Activated CD4-positive, CD25-positive, alpha-beta regulatory T cell (primary cell): ENCODE data around the gene PAK1.
"Not testable (repeated sequence)": the region's sequence is repeated elsewhere in the genome, so short reads cannot be mapped to it uniquely, and the experiment has no call there.

Experiments used
- DNase-seq, 4 experiments: peaks; one replicate each; lab custom pipeline; 2025; lab: John Stamatoyannopoulos, UW

PAK1 gene

DNA sequence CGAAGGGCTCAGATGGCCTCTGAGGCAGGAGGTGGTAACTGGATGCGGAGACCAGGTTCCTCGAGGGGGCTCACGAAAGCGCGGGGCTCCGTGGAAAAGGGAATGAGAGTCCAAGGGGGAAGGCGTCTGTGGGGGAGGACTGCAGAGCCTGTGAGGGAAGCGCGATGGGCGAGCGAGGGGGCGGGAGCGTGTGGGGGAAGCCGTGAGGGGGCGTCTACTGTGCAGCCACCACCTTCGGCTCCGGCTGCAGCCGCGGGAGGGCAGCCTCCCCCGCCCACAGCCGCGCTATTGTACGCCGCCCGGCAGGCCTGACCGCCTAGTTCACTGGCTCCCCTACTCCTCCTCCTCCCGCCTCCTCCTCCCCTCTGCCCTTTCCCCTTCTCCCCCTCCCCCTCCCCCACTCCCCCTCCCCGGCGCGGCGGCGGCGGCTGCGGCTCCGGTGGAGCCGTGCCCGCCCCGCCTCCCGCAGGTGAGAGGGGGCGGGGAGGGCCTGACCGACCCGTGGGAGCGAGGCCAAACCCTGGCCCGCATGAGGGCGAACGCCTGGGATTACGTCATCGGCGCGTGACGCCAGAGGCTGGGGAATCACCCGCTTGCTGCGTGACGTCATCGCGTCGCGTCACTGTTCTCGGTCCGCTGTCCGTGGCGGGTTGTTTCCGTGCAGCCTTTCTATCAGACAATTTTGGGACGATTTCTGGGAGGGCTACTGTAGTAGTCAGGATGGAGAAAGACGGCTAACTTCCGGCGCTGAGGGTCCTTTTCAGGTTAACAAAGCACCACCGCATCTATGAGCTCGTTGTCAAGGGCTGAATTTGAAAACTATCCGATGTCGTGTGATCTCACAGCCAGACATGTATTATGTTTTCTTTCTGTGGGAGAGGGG lies at the start of gene PAK1:
TSS of gene PAK1 (minus strand) at position 294 of the 883 bp plus-strand sequence. CDS start 81,574 bp downstream, outside the sequence.
- DNase-seq, result peak; percentile 46 to 54 (median 48)

DNA sequence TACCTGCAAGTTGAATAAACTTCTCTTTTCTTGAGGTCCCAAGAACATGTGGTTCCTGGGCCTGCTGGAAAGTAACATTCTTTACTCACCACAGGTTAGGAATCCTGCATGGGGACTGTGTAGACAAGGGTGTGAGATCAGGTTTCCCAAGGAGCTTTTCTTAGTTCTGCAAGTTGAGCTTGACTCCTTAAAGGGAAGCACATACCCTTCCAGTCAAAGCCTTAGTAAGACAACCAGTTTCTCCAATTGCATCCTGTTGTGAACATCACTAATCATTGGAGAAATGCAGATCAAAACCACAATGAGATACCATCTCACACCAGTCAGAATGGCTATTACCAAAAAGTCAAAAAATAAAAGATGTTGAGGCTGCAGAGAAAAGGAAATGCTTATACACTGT lies 48.3 kb upstream of the PAK1 start:
- DNase-seq, result no peak

DNA sequence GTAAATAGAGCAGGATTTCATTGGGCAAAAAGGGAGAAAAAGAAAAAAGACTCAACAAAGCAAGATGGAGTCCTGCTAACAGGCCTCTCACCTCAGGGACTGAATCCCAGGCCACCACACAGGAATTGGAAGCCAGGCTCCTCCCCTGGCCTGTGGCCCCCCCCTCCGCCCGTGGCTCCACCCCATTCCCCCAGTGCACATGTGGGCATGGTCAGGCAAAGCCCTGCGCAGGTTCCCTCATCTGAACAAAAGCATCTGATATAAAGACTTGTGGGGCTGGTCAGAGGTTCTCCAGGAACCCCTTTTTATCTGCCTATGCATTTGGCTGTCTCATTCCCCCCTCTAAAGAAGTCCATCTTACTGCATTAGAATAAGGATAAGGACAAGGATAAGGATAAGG lies 46.0 kb upstream of the PAK1 start:
- DNase-seq, result no peak

DNA sequence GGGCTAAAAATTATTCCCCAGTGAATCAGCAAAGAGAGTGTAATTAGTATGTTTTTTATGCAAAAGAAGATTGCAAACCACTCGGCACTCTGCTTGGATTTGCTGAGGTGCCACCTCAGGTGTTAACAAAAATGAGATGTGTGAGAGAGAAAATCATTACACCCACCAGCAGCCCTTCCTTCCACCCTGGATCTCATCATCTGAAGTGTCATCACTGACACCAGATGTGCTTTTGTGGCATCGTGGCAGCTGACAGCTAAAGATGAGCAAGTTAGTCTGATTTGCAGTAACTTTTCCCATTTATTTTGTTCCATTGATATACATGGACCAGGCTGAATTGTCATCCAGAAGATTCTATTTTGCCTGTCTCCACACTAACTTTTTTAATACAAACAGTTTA lies 44.6 kb upstream of the PAK1 start:
- no peak for DNase-seq

DNA sequence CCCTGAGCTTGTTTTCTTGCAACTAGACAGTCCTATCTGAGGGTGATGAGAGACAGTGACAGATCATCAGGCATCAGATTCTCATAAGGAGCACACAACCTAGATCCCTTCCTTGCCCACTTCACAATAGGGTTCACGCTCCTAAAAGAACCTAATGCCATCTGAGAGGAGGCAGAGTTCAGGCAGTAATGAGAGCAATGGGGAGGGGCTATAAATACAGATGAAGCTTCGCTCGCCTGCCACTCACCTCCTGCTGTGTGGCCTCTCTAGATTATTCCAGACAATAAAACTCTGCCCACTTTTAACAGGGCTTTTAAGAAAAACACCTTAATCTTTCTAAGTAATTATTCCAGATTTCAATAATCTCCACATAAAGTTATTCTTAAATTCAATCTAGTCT lies 43.9 kb upstream of the PAK1 start:
- no peak for DNase-seq

DNA sequence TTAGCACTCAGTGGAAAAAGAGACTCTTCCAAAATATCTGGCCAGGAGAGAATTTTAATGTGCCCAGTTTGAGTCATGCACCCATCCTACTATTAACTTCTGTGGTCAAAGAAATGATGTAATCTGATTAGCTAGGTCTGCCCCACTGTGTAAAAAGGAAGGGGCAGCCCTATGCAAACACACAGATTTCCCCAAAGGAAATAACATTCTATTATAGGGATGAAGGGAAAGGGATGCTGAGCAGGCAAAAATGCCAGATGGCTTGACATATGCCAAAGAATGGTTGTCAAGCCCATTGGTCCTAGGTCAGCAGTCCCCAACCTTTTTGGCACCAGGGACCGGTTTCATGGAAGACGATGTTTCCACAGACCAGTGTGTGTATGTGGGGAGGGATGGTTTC lies 43.3 kb upstream of the PAK1 start:
- no peak for DNase-seq

DNA sequence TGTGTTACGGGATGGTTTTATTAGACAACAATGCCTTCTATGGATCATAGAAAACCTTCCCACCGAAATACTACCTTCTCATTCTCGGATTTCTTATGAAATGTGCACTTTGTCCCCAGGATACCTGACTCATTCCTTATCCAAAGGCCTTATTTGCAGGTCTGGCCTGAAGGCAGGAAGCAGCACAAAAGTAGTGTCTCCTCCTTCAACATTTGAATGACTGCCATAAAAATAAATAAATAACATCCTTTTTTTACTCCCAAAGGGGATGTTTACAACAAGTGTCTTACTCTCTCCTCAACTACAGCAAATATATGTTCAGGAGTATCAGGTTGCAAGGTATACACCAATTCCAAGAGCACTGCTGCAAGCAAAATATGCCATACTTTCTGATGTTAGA lies 41.6 kb upstream of the PAK1 start:
- DNase-seq, result no peak

DNA sequence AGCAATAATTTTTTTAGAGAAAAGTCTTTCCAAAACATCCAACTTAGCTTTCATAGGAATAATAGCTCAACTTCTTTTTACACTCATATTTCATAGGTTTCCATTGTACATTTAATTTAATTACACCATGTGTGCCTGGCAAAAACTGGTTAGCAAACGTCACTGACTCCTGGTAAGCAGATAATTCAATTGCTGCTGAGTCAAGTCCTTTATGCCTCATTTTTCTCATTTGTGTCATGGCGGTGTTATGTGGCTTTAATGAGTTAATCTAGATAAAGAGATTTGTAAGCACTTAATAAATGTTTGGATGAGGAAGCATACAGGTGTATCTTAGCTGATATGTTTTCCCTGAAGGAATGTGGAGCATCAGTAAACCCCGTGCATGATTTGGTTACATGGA lies 41.2 kb upstream of the PAK1 start:
- no peak for DNase-seq

DNA sequence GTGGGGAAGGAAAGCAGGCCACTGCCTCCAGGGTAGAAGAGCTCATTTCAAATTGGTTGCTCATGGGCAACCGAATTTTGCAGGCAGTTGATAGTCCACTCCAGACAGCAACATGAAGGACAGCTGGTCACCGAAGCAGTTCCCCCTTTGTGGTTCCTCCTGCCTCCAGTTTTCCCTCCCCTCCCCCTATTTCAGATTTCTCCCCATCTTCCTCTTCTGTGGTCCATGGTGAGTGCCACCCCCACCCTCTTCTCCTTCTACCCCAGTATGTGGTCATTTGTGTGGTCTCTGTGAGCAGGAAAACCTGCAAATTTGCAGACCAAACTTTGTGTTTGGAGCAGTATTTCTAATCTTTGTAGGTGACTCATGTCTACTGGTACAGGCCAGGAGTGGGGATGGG lies 38.2 kb upstream of the PAK1 start:
- DNase-seq, result no peak

DNA sequence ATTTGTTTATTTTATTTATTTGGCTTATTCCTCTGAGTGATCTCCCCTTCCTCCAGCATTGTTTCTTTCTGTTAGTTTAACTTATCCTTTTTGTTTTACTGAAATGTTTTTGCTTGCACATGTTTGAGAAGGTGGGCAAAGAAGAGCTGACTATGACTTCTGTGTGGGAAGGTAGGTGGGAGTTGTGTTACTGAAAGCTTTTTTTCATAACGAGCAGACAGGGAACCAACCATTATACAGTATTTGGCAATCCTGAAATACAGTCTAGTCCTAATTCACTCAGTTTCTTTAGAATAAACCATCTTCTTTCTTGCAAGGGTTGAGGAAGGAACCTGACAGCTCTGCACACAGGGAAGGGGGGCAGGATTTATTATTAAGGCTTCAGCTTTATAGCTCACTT lies 37.0 kb upstream of the PAK1 start:
- DNase-seq, result no peak

DNA sequence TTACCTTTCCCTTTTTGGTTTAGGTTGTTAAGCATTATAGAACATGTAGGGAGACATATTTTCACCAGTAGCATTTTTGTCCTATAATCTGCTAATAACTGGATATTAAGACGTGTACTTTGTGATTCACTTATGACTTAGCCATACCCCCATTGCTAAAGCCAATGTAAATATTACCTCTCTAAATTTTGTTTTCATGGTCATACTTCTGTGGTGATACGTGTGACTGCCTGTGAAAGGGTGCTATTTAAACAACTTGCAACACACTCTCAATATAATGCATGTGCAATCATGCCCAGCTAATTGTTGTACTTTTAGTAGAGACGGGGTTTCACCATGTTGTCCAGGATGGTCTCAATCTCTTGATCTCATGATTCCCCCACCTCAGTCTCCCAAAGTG lies 36.2 kb upstream of the PAK1 start:
- DNase-seq, result no peak

DNA sequence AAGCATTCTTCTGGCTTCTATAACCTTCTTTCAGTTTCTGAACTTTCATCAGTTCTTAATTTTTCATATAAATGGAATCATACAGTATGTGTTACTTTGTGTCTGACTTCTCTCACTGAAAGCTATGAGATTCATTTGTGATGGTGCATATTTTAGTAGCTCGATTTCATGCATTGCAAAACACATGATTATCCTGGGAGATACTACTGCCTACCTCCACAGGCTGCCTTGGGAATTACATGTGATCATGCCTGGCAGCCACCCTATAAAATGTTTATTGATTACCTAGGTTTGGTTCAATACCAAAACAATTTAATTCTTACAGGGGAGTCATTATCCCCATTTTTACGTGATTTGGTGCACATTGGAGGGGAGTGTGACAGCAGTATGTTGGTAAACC lies 34.1 kb upstream of the PAK1 start:
- no peak for DNase-seq

DNA sequence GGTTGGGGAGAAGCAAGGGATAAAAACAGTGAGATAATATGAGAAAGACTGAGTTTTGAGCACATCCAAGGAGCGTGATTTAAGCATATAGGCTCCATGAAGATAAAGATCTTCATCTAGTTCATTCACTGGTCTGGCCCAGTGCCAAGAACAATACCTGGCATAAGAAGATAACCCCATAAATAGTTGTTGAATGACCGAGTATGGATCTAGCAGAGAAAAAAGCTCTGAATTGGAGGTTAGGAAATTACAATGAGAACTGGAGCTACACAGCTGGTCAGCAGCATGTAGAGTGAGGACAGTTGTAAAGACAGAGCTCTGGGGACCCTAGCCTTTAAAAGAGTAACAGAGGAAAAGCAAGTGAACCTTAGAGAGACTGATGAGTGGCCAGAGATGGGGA lies 33.0 kb upstream of the PAK1 start:
- no peak for DNase-seq

DNA sequence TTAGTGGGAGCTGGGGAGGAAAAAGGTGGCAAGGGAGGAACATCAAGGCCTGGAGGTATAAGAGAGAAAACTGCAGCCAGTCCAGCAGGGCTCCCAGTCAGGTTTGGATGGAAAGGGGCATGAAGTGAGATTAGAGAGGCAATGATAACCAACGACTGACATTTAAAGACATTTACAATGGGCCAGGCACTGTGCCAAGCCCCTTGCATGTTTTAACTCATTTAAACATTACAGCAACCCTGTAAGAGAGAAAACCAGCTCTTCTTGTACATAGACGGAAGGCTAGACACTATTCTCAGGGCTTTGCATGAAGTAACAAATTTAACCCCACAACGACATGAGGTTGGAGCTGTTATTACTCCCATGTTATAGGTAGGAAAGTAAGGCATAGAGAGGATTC lies 32.1 kb upstream of the PAK1 start:
- no peak for DNase-seq

DNA sequence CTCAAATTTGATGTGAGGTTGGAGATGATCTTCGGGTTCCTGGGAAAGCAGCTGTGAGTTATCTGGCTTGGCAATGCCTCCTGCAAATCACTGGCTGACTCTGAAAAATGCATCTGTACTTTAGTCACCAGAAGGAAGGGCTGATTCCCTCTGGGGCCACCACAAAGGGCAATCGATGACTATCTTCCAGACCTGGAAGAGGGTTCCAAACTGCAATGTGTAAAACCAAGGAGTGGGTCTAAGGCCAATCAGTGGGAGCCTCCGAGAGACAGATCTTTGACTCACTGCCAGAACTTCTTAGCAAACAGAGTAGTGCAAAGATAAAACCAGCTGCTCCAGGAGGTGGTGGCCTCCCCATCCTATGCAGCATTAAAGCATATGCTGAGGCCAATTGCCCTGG lies 29.1 kb upstream of the PAK1 start:
- DNase-seq, result no peak

DNA sequence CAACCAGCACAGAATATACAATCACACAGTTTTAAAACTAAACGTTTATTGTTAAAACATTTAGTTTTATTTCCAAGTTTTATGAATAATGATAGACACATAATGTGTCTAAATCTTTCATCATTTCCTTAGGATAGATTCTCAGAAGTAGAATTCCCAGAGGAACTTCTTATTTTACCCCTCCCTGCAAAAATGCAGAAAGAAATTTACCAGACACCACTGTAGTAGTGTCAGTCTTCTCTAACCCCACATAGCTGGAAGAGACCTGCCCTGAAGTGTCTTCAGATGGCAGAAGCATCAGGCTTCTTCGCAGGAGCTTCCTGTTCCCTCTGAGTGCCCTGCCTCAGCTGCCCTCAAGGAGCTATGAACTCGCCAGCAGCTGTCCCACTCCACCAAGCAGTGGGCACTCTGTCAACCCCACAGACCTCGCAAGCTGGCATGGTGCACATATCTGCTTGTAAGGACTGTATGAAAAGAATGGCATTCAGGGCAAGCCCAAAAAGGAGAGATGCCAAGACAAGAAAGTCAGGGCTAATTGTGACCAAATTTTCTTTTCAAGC lies 28.5 kb upstream of the PAK1 start:
- no peak for DNase-seq

DNA sequence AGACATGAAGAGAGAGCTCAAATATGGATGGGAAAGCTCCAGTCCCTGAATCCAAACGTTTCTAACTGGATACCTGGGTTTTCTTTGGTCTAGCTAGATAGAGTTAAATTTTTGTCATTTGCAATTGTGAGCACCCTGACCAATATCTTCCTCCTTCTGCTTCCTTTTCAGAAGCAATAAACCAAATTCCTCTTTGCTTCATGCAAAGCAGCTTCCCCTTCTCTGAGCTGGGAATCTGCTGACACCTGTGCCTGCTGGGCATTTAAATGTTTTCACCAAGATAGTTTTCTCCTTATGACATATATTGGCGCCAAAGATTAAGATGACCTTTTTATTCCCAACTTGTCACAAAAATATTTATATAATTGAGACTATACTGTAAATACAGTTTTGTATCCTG lies 27.9 kb upstream of the PAK1 start:
- no peak for DNase-seq

DNA sequence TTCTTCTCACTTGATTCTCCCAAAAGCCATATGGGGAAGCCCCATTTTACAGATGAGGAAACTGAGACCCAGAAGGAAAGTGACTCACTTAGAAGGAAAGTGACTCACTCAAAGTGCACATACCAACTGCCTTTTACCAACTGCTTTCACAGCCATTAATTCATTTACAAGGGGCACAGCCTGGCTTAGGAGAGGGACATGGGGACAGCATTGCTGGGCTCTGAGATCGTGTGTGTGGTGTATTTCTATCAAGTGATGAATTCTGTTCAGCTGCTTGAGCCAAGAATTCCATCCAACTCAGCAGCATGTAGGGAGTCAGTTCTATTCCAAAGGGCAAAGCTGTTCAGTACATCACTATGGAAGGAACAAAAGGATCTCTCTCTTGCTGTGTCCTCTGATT lies 23.5 kb upstream of the PAK1 start:
- DNase-seq, result no peak

DNA sequence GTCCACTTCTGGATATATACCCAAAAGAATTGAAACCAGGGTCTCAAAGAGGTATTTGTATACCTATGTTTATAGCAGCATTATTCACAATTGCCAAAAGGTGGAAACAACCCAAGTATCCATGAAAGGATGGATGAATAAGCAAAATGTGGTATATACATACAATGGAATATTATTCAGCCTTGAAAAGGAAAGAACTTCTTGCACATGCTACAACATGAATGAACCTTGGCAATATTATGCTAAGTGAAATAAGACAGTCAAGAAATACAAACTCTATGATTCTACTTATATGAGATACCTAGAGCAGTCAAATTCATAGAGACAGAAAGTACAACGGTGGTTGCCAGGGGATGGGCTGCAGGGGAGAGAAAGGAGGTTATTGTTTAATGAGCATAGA lies 21.6 kb upstream of the PAK1 start:
- DNase-seq, result no peak

DNA sequence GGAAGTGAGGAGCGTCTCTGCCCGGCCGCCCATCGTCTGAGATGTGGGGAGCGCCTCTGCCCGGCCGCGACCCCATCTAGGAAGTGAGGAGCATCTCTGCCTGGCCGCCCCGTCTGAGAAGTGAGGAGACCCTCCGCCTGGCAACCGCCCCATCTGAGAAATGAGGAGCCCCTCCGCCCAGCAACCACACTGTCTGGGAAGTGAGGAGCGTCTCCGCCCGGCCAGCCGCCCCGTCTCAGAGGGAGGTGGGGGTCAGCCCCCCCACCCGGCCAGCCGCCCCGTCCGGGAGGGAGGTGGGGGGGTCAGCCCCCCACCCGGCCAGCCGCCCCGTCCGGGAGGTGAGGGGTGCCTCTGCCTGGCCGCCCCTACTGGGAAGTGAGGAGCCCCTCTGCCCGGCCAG lies 16.1 kb upstream of the PAK1 start:
- DNase-seq, result not testable (repeated sequence)

DNA sequence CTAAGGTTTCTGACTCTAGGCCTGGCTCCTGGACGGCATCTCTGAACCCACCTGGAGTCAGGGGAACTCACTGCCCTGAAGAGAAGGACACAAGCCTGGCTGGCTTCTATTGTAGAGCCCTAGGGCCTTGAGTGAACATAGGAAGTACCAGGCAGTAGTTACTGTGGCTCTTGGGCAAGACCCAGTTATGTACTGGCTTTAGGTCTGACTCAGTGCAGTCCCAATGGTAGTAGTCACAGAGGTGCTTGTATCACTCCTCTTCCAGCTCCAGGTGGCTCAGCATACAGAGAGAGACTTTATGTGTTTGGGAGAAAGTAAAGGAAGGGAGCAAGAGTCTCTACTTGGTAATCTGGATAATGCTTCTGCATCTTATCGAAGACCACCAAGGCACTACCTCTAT lies 13.9 kb upstream of the PAK1 start:
- DNase-seq, result no peak

DNA sequence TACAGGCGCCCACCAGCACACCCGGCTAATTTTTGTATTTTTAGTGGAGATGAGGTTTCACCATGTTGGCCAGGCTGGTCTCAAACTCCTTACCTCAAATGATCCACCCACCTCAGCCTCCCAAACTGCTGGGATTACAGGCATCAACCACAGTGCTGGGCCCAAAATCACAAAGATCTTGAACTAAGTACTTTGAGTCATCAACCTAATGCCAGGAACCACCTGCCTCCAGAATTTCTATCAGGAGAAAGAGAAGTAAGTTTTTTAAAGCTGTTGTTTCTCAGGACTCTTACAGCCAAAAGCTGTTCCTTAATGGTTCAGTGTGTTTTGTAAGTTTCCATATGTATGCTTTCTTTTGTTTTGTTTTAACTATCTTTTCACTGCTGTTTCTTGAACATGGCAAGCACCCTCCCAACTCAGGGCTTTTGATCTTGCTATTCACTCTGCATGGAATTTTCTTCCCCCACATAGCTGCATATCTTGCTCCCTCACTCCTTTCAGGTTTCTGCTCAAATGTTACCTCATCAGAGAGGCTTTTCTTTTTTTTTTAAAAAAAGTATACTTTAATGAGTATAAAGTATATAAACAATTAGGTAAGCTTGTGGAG lies 6.0 kb upstream of the PAK1 start:
- DNase-seq, result no peak

DNA sequence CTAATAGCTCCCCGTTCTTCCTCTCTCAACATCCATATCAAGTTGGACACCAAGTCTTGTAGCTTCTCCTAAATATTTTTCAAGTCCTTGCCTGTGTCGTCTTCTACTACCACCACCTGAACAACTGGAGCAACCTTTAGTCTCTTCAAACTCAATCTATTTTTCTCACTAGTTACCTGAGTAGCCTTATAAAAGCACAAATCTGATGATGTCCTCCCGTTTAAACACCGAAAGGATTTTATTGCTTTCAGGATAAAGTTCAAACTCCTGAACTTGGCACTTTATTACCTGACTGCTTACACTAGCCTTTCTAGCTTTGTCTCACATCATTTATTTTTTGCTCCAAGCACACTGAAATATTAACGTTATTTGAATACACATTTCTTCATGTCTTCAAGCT lies 1.3 kb upstream of the PAK1 start:
- no peak for DNase-seq

DNA sequence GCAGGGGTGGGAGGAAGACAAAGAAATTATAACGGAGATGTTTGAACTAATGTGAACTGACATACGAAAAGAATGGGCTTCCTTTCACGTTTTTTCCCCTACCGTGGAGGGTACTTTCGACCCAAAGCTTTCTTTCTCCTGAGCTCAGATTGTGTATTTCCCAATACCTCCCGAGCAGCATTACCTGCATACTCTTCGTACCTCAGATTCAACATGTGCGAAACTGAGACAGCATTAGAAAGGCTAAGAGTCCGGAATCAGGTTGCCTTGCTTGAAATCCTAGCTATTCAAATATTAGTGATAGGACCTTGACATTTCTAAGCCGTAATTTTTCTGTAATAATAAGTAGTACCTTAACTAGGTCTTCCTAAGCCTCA lies 778 bp upstream of the PAK1 start:
- DNase-seq, result no peak
